ENCODE data around the gene ARHGAP31.

Gene ARHGAP31

DNA sequence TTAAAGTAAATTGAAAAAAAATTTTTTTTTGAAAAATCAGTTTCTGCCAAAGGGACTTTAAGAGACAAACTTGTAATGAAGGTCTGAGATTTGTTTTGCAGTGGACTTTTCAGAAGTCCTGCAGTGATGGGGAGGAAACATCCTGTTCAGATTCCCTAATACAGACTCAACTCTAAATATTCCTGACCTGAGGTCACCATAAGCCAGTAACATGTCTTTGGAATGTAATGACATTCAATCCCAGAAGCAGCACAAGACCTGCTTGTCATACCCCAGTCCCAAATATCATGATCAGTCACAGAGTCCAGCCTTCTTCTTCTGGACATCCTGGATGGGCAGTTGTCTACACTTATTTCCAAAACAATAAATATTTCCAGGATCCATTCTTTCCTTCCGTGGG, 115.7 kb downstream of the ARHGAP31 start:
- TF ChIP-seq, protein P1, sequence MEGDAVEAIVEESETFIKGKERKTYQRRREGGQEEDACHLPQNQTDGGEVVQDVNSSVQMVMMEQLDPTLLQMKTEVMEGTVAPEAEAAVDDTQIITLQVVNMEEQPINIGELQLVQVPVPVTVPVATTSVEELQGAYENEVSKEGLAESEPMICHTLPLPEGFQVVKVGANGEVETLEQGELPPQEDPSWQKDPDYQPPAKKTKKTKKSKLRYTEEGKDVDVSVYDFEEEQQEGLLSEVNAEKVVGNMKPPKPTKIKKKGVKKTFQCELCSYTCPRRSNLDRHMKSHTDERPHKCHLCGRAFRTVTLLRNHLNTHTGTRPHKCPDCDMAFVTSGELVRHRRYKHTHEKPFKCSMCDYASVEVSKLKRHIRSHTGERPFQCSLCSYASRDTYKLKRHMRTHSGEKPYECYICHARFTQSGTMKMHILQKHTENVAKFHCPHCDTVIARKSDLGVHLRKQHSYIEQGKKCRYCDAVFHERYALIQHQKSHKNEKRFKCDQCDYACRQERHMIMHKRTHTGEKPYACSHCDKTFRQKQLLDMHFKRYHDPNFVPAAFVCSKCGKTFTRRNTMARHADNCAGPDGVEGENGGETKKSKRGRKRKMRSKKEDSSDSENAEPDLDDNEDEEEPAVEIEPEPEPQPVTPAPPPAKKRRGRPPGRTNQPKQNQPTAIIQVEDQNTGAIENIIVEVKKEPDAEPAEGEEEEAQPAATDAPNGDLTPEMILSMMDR (IDR thresholded peaks at IDR 0.05; ENCODE audit: control insufficient read depth, insufficient read depth, low read depth, low read length, missing control alignments): no peak
- no peak for DNase-seq (ENCODE audit: low read depth)
- no peak overlapping the region for H3K4me3 ChIP-seq (ENCODE audit: control insufficient read depth, low read depth, low read length)

DNA sequence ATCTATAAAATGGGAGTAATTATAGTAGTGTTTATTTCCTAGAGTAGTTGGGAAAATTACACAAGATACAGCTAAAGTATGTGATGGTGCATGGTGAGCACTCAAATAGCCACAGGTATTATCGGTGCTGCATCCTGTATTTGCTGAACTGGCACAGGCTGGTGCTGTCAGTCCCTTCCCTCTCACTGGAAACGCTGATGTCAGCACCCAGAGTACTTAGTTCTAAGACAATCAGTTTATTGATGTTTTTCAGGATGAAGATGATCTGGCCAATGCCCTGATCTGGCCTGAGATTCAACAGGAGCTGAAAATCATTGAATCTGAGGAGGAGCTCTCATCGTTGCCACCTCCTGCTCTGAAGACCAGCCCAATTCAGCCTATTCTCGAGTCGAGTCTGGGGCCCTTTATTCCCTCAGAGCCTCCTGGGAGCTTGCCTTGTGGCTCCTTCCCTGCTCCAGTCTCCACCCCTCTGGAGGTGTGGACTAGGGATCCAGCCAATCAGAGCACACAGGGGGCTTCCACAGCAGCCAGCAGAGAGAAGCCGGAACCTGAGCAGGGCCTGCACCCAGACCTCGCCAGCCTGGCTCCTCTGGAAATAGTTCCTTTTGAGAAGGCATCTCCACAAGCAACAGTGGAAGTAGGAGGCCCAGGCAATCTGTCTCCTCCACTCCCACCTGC, 119.6 kb downstream of the ARHGAP31 start:
- TF ChIP-seq, protein P1 (IDR thresholded peaks at IDR 0.05; ENCODE audit: control insufficient read depth, insufficient read depth, low read depth, low read length, missing control alignments): no peak
- no peak for DNase-seq (ENCODE audit: low read depth)
- no peak overlapping the region for H3K4me3 ChIP-seq (ENCODE audit: control insufficient read depth, low read depth, low read length)

DNA sequence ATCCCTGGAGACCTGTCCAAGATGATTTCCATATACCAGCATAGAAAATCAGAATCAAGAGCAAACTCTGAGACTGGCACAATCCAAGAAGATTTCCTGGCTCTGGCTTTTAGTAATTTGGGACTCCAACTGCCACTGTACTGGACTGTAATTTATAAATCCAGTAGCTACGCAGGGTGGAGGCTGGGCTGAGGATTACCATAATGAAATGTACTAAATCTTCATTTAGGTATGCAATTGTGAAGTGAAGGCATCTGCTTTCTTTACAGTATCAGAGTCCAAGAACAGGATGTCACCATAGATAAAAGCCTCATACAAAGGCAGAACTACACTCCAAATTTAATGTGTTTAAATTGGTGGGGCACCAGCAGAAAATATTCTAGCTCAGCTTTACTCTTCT, 122.7 kb downstream of the ARHGAP31 start:
- TF ChIP-seq, protein P1 (IDR thresholded peaks at IDR 0.05; ENCODE audit: control insufficient read depth, insufficient read depth, low read depth, low read length, missing control alignments): no peak

DNA sequence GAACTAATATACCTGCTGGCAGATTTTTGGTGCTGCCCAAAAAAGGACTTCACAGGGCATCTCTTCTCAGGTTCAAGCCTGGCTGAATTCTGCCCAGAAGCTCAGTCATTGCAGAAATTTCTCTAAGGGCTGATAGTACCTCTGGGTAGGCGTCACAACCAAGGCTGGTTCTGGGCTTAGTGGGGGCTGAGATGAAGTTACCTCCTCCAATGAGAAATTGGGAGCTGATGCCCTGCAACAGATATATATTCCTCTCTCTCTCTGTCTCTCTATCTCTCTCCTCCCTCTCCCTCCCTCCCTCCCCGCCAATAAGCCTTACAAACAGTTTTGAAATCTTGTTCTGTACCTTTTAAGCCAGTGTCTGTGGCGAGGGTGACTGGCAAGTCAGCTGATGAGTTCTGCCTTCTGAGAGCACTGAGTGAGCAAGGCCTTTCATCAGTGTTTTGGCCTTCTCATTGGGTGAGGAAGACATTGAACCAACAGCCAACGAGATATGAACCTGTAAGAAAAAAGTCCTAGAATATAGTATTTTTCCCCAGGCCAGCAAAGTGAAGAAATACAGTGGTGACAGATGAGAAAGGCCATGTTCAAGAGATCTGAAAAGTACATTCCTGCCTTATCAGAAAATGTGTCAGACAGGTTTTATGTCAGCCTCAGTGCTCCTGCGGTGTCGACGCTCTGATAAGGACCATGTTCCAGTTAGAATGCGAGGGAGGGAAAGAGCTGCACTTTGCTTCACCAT, 123.8 kb downstream of the ARHGAP31 start:
- TF ChIP-seq, protein P1 (IDR thresholded peaks at IDR 0.05; ENCODE audit: control insufficient read depth, insufficient read depth, low read depth, low read length, missing control alignments): no peak
- no peak overlapping the region for H3K4me3 ChIP-seq (ENCODE audit: control insufficient read depth, low read depth, low read length)
- DNase-seq (ENCODE audit: low read depth): no peak

More for the DNA sequence above, 122.7 kb downstream of the ARHGAP31 start:
- no peak overlapping the region for H3K4me3 ChIP-seq (ENCODE audit: control insufficient read depth, low read depth, low read length)
- DNase-seq (ENCODE audit: low read depth): no peak

DNA sequence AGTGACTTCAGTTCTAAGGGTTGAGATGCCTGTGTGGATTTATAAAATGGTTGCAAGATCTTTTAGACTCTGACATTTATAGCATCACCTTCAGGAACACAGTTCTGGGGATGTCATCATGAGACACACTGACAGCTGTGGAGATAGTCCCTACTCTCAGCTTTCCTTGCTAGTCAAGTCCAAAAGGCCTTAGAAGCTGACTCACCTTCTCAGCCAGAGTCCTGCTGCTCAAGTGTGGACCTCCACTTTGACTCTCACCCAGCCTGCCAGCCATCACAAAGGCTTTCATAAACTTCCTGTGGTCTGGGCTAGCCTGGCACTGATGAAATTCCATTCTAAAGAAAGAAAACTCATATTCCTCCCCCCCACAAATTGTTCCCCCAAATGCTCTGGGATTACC, 124.5 kb downstream of the ARHGAP31 start:
- TF ChIP-seq, protein P1 (IDR thresholded peaks at IDR 0.05; ENCODE audit: control insufficient read depth, insufficient read depth, low read depth, low read length, missing control alignments): no peak
- H3K4me3 ChIP-seq (ENCODE audit: control insufficient read depth, low read depth, low read length): no peak overlapping the region
- no peak for DNase-seq (ENCODE audit: low read depth)

DNA sequence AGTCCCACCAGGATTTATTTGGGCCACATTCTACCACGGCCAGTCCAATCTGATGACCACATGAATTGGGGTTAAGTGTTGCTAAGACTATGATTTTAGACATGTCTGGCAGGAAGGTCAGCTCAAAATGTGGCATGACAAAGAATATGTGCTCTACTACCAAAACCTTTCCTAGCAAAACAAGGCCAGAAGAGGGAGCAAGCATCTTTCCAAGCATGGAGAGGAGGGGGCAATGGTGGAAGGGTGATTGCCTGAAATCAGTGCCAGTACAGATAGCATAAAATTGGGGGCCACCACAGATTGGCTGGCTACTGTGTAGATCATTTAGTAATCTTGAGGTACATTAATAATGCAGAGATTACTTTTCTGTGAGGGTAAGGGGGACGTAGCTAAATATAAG, 126.0 kb downstream of the ARHGAP31 start:
- DNase-seq (ENCODE audit: low read depth): no peak
- H3K4me3 ChIP-seq (ENCODE audit: control insufficient read depth, low read depth, low read length): no peak overlapping the region
- TF ChIP-seq, protein P1 (IDR thresholded peaks at IDR 0.05; ENCODE audit: control insufficient read depth, insufficient read depth, low read depth, low read length, missing control alignments): no peak
